Astrocyte of the cerebellum (primary cell): ENCODE results near the gene KRT4.
"Not testable (repeated sequence)": the region's sequence is repeated elsewhere in the genome, so short reads cannot be mapped to it uniquely, and the experiment has no call there.

Experiments used
- DNase-seq: peaks from one replicate; pipeline ENCODE4 v3.0.0-alpha.2; 2011; ENCODE audit warnings: low read depth
- H3K4me3 ChIP-seq: 2 replicates; pipeline ENCODE4 v1.5.1; 2011; ENCODE audit warnings: mild to moderate bottlenecking, low read depth, low read length, moderate library complexity
- in situ Hi-C: cut with HindIII; loops from 2 replicates; pipeline ENCODE4 v1.10.0; 2017; ENCODE audit warnings: low sequenced_read_pairs
- TF ChIP-seq, protein P1 (sequence below): IDR thresholded peaks from 2 replicates; pipeline ENCODE4 v1.5.1; 2012; ENCODE audit warnings: low read length, low read depth, moderate library complexity, mild to moderate bottlenecking; ENCODE audit errors: missing control alignments

The KRT4 gene

GRCh38 chr12:52763991-52764390 is 49.9 kb downstream of the KRT4 start:
- H3K4me3 ChIP-seq = no peak overlapping the region
- TF ChIP-seq, protein P1, sequence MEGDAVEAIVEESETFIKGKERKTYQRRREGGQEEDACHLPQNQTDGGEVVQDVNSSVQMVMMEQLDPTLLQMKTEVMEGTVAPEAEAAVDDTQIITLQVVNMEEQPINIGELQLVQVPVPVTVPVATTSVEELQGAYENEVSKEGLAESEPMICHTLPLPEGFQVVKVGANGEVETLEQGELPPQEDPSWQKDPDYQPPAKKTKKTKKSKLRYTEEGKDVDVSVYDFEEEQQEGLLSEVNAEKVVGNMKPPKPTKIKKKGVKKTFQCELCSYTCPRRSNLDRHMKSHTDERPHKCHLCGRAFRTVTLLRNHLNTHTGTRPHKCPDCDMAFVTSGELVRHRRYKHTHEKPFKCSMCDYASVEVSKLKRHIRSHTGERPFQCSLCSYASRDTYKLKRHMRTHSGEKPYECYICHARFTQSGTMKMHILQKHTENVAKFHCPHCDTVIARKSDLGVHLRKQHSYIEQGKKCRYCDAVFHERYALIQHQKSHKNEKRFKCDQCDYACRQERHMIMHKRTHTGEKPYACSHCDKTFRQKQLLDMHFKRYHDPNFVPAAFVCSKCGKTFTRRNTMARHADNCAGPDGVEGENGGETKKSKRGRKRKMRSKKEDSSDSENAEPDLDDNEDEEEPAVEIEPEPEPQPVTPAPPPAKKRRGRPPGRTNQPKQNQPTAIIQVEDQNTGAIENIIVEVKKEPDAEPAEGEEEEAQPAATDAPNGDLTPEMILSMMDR = no peak
- DNase-seq = no peak
- in situ Hi-C loops = no loop called here

DNA sequence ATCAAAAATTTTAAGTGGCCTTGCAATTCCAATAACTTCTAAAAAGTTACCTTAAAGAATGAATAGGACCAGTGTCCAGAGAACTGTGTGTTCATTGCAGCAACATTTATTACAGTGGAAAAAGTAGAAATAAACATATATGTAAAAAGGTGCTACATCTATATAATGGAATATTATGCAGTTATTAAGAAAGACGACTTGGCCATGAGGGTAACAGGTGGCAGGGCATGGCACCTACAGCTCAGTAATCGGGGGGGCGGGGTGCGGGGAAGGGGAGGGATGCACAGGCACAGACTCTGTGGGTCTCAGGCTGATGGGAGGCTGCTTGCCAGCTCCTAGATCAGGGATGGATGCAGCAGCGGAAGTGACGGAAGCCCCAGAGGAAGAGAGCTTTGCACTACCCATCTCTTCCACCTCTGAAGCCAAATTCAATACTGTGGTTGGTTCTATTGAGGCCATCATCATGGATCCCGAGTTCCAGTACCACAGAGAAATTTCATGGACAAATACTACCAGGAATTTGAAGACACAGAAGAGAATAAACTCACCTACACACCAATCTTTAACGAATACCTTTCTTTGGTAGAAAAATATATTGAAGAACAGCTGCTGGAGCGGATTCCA is 50.8 kb downstream of the KRT4 start:
- TF ChIP-seq, protein P1 = no peak
- in situ Hi-C loops = no loop called here
- H3K4me3 ChIP-seq = no peak overlapping the region
- DNase-seq = no peak

- no peak for DNase-seq
Measured at GRCh38 chr12:52761802-52762201, 52.1 kb downstream of the KRT4 start.

GRCh38 chr12:52761218-52761617 is 52.7 kb downstream of the KRT4 start:
- DNase-seq, in situ Hi-C loops, H3K4me3 ChIP-seq: not testable (repeated sequence)

More at GRCh38 chr12:52761802-52762201, 52.1 kb downstream of the KRT4 start:
- TF ChIP-seq, protein P1 = no peak
- no peak overlapping the region for H3K4me3 ChIP-seq
- in situ Hi-C loops = no loop called here

- TF ChIP-seq, protein P1 = no peak
- H3K4me3 ChIP-seq = no peak overlapping the region
- no peak for DNase-seq
- in situ Hi-C loops = no loop called here
Measured at GRCh38 chr12:52760623-52761022, 53.3 kb downstream of the KRT4 start.

DNA sequence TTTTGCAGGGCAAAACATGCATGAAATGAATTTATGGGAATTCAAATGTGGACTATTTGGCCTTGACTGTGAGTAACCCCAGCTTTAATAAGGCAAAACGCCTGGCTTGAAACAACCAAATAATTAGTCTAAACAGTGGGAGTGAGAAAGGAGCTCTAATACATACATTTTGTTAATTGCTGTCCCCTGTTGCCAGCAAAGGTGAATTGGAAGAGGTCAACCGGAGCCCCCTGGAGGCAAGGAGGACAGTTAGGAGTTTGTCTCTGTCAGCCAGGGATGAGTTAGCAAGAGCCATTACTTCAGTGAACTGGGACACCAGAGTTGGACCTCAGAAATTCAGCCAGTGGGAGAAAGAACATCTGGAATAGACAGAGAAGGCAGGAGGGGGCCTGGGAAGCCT is 54.2 kb downstream of the KRT4 start:
- no peak for DNase-seq
- H3K4me3 ChIP-seq = no peak overlapping the region
- TF ChIP-seq, protein P1 = no peak
- in situ Hi-C loops = loop anchor here (5.0 kb wide), 1 partner anchor 42 kb away; no protein-coding TSS in a partner anchor

- in situ Hi-C loops = loop anchor here (5.0 kb wide), 1 partner anchor 42 kb away; no protein-coding TSS in a partner anchor
- DNase-seq = no peak
- H3K4me3 ChIP-seq = no peak overlapping the region
- TF ChIP-seq, protein P1 = no peak
Measured at GRCh38 chr12:52759218-52759617, 54.7 kb downstream of the KRT4 start.
